HepG2 (cell line): ENCODE results near the gene MTHFR. TPM values are rescaled to one million over a fixed set of nuclear protein-coding genes. Genes with fewer than 3 reads are reported as not detected.
A peak's percentile ranks its signal among the peaks of the same experiment; 100 is the strongest.

ENCODE experiments used
- ATAC-seq: fragments of 200-7000 bp; cut with Tn5 transposase; 3 replicates; pipeline ENCODE4 v1.9.1; 2020; ENCODE audit warnings: mild to moderate bottlenecking, moderate library complexity
- BruUV-seq: library from RNA; stranded (reverse); fragments of 400-500 nt; replicated peaks from 2 replicates; lab custom pipeline; 2021; lab: Mats Ljungman, UMichigan
- CTCF ChIA-PET: fragments of 300-600 bp; formaldehyde crosslinking; extraction: SDS; loops from one replicate; lab custom pipeline; 2021; ENCODE audit warnings: low total read pairs, inconsistent platforms, low intra/inter-chr PET ratio; lab: Yijun Ruan, JAX
- POLR2A ChIA-PET: fragments of 350-600 bp; sonication (Branson Sonifier 250); formaldehyde crosslinking; loops from one replicate; lab custom pipeline; 2020; ENCODE audit warnings: antibody characterized with exemption, inconsistent platforms; lab: Yijun Ruan, JAX
- DNase-seq: peaks from one replicate; pipeline ENCODE4 v3.0.0-alpha.2; 2015; ENCODE audit warnings: low spot score
- FAIRE-seq: peaks from 3 replicates; lab custom pipeline; 2011; peaks lifted over from hg19 to GRCh38; lab: Jason Lieb, UNC
- H2AFZ ChIP-seq: one replicate; pipeline ENCODE4 v1.6.1; 2011; ENCODE audit warnings: low read length, inconsistent platforms
- H3K27ac ChIP-seq: fragments of 300-600 bp; 3 replicates; pipeline ENCODE4 v1.8.0; 2011; ENCODE audit warnings: mixed run types, mild to moderate bottlenecking, mixed read lengths, low read length, inconsistent platforms; ENCODE audit not compliant: insufficient read depth; ENCODE audit errors: extremely low read length
- H3K27me3 ChIP-seq, 2 experiments: fragments of 200-600 bp in 1 of 2; 2 replicates in 1 of 2; 3 replicates in 1 of 2; pipeline versions ENCODE4 v1.6.0 to v1.8.0; 2011; ENCODE audit warnings: low read length in 2 of 2, mild to moderate bottlenecking in 2 of 2, moderate library complexity in 2 of 2, inconsistent platforms in 1 of 2; ENCODE audit not compliant: insufficient read depth in 2 of 2, control insufficient read depth in 1 of 2
- H3K36me3 ChIP-seq, 2 experiments: fragments of 200-600 bp in 1 of 2; replicated peaks in 1 of 2; 2 replicates in 1 of 2; 3 replicates in 1 of 2; pipeline versions ENCODE4 v1.5.1 to v1.8.0; 2011; ENCODE audit warnings: low read length in 2 of 2, inconsistent platforms in 1 of 2; ENCODE audit not compliant: insufficient read depth in 2 of 2, control insufficient read depth in 1 of 2
- H3K4me1 ChIP-seq: 2 replicates; pipeline ENCODE4 v1.5.1; 2012; ENCODE audit warnings: low read length, inconsistent platforms; ENCODE audit not compliant: insufficient read depth
- H3K4me2 ChIP-seq: 2 replicates; pipeline ENCODE4 v1.6.0; 2011; ENCODE audit warnings: low read depth, low read length, inconsistent platforms
- H3K4me3 ChIP-seq, 3 experiments: fragments of 200-600 bp in 1 of 3; sonication (generic), shearing (Covaris generic) in 1 of 3; replicated peaks in 1 of 3; 2 replicates each; pipeline ENCODE4 v1.5.1; 2011 to 2016; ENCODE audit warnings: low read length in 3 of 3, inconsistent platforms in 2 of 3, low read depth in 2 of 3, mild to moderate bottlenecking in 2 of 3, control low read depth in 1 of 3, mixed read lengths in 1 of 3; ENCODE audit not compliant: insufficient read depth in 1 of 3
- H3K79me2 ChIP-seq: one replicate; pipeline ENCODE4 v1.6.1; 2011; ENCODE audit warnings: low read length, inconsistent platforms; ENCODE audit not compliant: insufficient read depth
- H3K9ac ChIP-seq: 2 replicates; pipeline ENCODE4 v1.6.0; 2011; ENCODE audit warnings: mild to moderate bottlenecking, low read depth, low read length, inconsistent platforms; ENCODE audit not compliant: insufficient read depth
- H3K9me3 ChIP-seq: 2 replicates; pipeline ENCODE4 v1.5.1; 2012; ENCODE audit warnings: mild to moderate bottlenecking, low read length
- H4K20me1 ChIP-seq: 2 replicates; pipeline ENCODE4 v1.6.0; 2011; ENCODE audit warnings: inconsistent platforms, mild to moderate bottlenecking, low read length, moderate library complexity; ENCODE audit not compliant: insufficient read depth
- AKNA ChIP-seq: sonication (generic); formaldehyde crosslinking; IDR thresholded peaks from 2 replicates; pipeline ENCODE4 v1.4.0; 2020; ENCODE audit warnings: missing genetic modification reagents, borderline replicate concordance
- KDM5A ChIP-seq: fragments of 200-600 bp; sonication (generic); IDR thresholded peaks from 2 replicates; pipeline ENCODE4 v1.7.0; 2018; ENCODE audit warnings: antibody characterized with exemption, mild to moderate bottlenecking, low read length, borderline replicate concordance
- MLX ChIP-seq: IDR thresholded peaks from 2 replicates; pipeline ENCODE4 v1.6.1; 2016
- U2AF1 ChIP-seq: fragments of 200-400 bp; formaldehyde crosslinking; optimal IDR thresholded peaks from 2 replicates; pipeline ENCODE3; 2017; ENCODE audit warnings: mild to moderate bottlenecking, low read depth, low read length
- ZBTB21 ChIP-seq: sonication (generic); formaldehyde crosslinking; IDR thresholded peaks from 2 replicates; pipeline ENCODE4 v1.4.0; 2020; ENCODE audit warnings: missing genetic modification reagents
- ZNF121 ChIP-seq: sonication (generic); formaldehyde crosslinking; IDR thresholded peaks from 2 replicates; pipeline ENCODE4 v1.5.0; 2020; ENCODE audit warnings: mild to moderate bottlenecking, missing genetic modification reagents
- ZNF274 ChIP-seq: sonication (generic); formaldehyde crosslinking; IDR thresholded peaks from 2 replicates; pipeline ENCODE4 v1.5.1; 2020; ENCODE audit warnings: mild to moderate bottlenecking, missing genetic modification reagents
- ZNF563 ChIP-seq: sonication (generic); formaldehyde crosslinking; IDR thresholded peaks from 2 replicates; pipeline ENCODE4 v1.8.0; 2022; ENCODE audit warnings: mild to moderate bottlenecking, moderate library complexity, missing genetic modification reagents
- ZNF770 ChIP-seq: sonication (generic); formaldehyde crosslinking; IDR thresholded peaks from 2 replicates; pipeline ENCODE4 v1.5.0; 2020; ENCODE audit warnings: mild to moderate bottlenecking, missing genetic modification reagents
- ZNF879 ChIP-seq: sonication (generic); formaldehyde crosslinking; IDR thresholded peaks from 2 replicates; pipeline ENCODE4 v1.8.1; 2023; ENCODE audit warnings: missing genetic modification reagents
- WGBS: methylation state at CpG from one replicate; pipeline ENCODE4 v1.1.6; 2017; ENCODE audit warnings: low lambda C conversion rate; 5-methylcytosine and 5-hydroxymethylcytosine counted together
- in situ Hi-C: cut with HindIII; loops from 2 replicates; pipeline ENCODE4 v1.10.0; 2017; ENCODE audit warnings: low pct_unique_long_range_greater_than_20kb; ENCODE audit not compliant: extremely low pct_ligation_motif_present
- intact Hi-C: fragments of 100-400 bp; cut with micrococcal nuclease; formaldehyde crosslinking; loops from one replicate; pipeline ENCODE4 v1.10.0; 2022; ENCODE audit not compliant: unreplicated experiment
- polyA plus RNA-seq, 8 experiments: library from polyadenylated mRNA; depleted of rRNA in 3 of 8; stranded (reverse) in 7 of 8; unstranded in 1 of 8; fragments of >200 nt; fragmentation: Illumina TruSeq in 4 of 8; extraction: Trizol in 4 of 8; gene quantifications; 2 replicates each; pipeline versions ENCODE4 v1.2.1 to v1.2.3, GENCODE V29; 2011 to 2016; ENCODE audit warnings: low read depth in 4 of 8, missing spikeins in 1 of 8, mixed read lengths in 1 of 8; ENCODE audit not compliant: insufficient read depth in 1 of 8
- total RNA-seq, 5 experiments: library from RNA; depleted of rRNA; stranded (reverse); fragments of >200 nt; fragmentation: Illumina TruSeq; extraction: Trizol; gene quantifications; 2 replicates each; pipeline ENCODE4 v1.2.3, GENCODE V29; 2016; ENCODE audit warnings: low read depth in 1 of 5

MTHFR gene
- total and polyA plus RNA-seq, 2 of the 13 experiments (the other 11 are each of a cell fraction or from before 2014, with no cell fraction given): 3.8 to 8.2 TPM

- TF ChIP-seq ZNF274 (CRISPR knock-in tag) (no peak), U2AF1 (no peak), ZNF121 (no peak), ZBTB21 (no peak), ZNF879 (CRISPR knock-in tag) (no peak), ZNF563 (CRISPR knock-in tag) (no peak)
Observed at GRCh38 chr1:11823366-11824137, 17.8 kb upstream of the MTHFR start (continued).

GRCh38 chr1:11822091-11822490 is 16.3 kb upstream of the MTHFR start:
- Histone ChIP-seq H3K27ac (no peak overlapping the region), H3K4me3 (no peak overlapping the region)
- in situ Hi-C loops: no loop called here

More at GRCh38 chr1:11822091-11822490, 16.3 kb upstream of the MTHFR start:
- no peaks in the 10 kb centered on the region for H3K27me3 ChIP-seq
- intact Hi-C loops: no loop called here
- TF ChIP-seq MLX (no peak), ZNF770 (CRISPR knock-in tag) (peak; percentile 40; the same call in 1 of the 2 replicates), KDM5A (no peak), AKNA (CRISPR knock-in tag) (no peak)
- ATAC-seq: no peak
- BruUV-seq: no TSS peak
- H4K20me1 ChIP-seq: no peaks in the 10 kb centered on the region
- no peaks in the 10 kb centered on the region for H3K79me2 ChIP-seq
- ChIA-PET POLR2A (interaction anchor here (1.5 kb wide), 1 partner anchor 16 kb away, joined by 3 read pairs; the partner anchor contains the start of genes CLCN6 and MTHFR), CTCF (no interaction called here)
- WGBS: over 99% methylated on average over 3 of the region's 3 CpGs
- H3K4me2 ChIP-seq: no peak overlapping the region
- no peaks in the 10 kb centered on the region for H3K9me3 ChIP-seq
- no peaks in the 10 kb centered on the region for H3K4me1 ChIP-seq
- H2AFZ ChIP-seq: no peak overlapping the region
- H3K36me3 ChIP-seq: peaks cover 29 to 85% of the 10 kb centered on the region in 2 experiments
- no peak for FAIRE-seq
- H3K9ac ChIP-seq: no peak overlapping the region
- no peak for DNase-seq
